ENCODE results near the gene ADH1A.

The ADH1A gene

DNA sequence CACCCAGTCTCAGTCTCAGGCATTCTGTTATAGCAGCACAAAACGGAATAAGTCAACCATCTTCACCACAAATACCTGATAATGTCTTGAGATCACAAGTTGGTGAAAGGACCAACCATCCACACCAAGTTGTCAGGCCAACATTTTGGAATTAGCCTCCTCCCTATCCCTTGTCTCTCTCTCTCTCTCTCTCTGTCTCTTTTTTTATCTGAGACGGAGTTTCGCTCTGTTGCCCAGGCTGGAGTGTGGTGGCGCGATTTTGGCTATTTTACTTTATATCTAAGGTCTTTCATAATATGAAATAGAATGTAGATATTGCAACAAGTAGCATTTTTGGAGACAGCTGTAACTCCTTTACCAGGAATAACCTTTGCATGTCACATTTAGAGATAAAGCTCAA lies 15.7 kb downstream of the ADH1A start:
- H3K9ac ChIP-seq (ENCODE audit: low read length): no peak overlapping the region
- no peaks in the 10 kb centered on the region for H3K27me3 ChIP-seq (ENCODE audit: control insufficient read depth in 1 of 2, insufficient read depth in 1 of 2, low read length in 2 of 2)
- H3K9me3 ChIP-seq (ENCODE audit: control insufficient read depth, low read length): no peaks in the 10 kb centered on the region
- no peaks in the 10 kb centered on the region for H3K4me1 ChIP-seq (ENCODE audit: control insufficient read depth, insufficient read depth, low read depth, low read length)
- no peak overlapping the region for H3K27ac ChIP-seq (ENCODE audit: low read length, poor library complexity, severe bottlenecking)
- H3K18ac ChIP-seq (ENCODE audit: low read depth in 1 of 2, low read length in 2 of 2): no peak overlapping the region
- H2AFZ ChIP-seq (ENCODE audit: low read depth, low read length): no peak overlapping the region
- no peak overlapping the region for H2BK12ac ChIP-seq (ENCODE audit: low read length in 2 of 2)
- no peaks in the 10 kb centered on the region for H3K36me3 ChIP-seq (ENCODE audit: control insufficient read depth in 1 of 2, insufficient read depth in 2 of 2, low read depth in 1 of 2, low read length in 2 of 2)
- no peak overlapping the region for H3K4me2 ChIP-seq (ENCODE audit: low read length, poor library complexity, severe bottlenecking)
- 73% methylated on average over 1 of the region's 5 CpGs for WGBS
- no peaks in the 10 kb centered on the region for H3K79me1 ChIP-seq (replicated peaks; ENCODE audit: low read length, poor library complexity, severe bottlenecking)
- no peak overlapping the region for H2BK5ac ChIP-seq (ENCODE audit: low read depth, low read length, poor library complexity, severe bottlenecking)
- H2BK15ac ChIP-seq (ENCODE audit: low read depth, poor library complexity, severe bottlenecking): no peak overlapping the region
- H3K4ac ChIP-seq (ENCODE audit: low read depth in 1 of 2, low read length in 2 of 2): no peak overlapping the region
- no peak overlapping the region for H4K91ac ChIP-seq (ENCODE audit: low read length)
- DNase-seq: no peak
- no peak overlapping the region for H3K23ac ChIP-seq (ENCODE audit: low read length in 2 of 2)
- no peak overlapping the region for H3K4me3 ChIP-seq (ENCODE audit: insufficient read depth in 1 of 2, low read depth in 1 of 2, low read length in 2 of 2)
- no peak overlapping the region for H4K8ac ChIP-seq (ENCODE audit: low read length)
- no peak overlapping the region for H2AK5ac ChIP-seq (ENCODE audit: low read length, severe bottlenecking)
- H3K14ac ChIP-seq (ENCODE audit: low read length in 2 of 2): no peak overlapping the region
- no peak overlapping the region for H2BK120ac ChIP-seq (ENCODE audit: low read depth, low read length)

DNA sequence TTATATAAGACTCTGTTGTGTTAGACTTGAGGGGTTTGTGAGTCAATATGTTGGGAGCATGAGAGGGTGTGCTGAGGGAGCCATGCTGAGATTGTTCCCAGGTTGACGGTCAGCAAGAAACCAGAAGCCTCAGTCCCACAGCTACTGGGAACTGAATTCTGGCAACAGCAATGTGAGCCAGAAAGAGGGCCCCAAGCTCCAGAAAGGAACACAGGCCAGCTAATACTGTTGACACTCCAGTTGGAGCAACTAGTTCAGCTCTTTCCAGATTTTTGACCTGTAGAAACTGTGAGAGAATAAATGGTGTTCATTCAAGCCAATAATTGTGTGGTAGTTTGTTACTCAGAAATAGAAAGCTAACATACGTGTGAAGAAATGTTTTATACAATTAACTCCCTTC lies 17.1 kb downstream of the ADH1A start:
- H3K27me3 ChIP-seq (ENCODE audit: control insufficient read depth in 1 of 2, insufficient read depth in 1 of 2, low read length in 2 of 2): no peaks in the 10 kb centered on the region
- H2AK5ac ChIP-seq (ENCODE audit: low read length, severe bottlenecking): no peak overlapping the region
- no peak overlapping the region for H2BK15ac ChIP-seq (ENCODE audit: low read depth, poor library complexity, severe bottlenecking)
- H3K36me3 ChIP-seq (ENCODE audit: control insufficient read depth in 1 of 2, insufficient read depth in 2 of 2, low read depth in 1 of 2, low read length in 2 of 2): no peaks in the 10 kb centered on the region
- no peaks in the 10 kb centered on the region for H3K79me1 ChIP-seq (replicated peaks; ENCODE audit: low read length, poor library complexity, severe bottlenecking)
- H2BK5ac ChIP-seq (ENCODE audit: low read depth, low read length, poor library complexity, severe bottlenecking): no peak overlapping the region
- no peak overlapping the region for H2BK12ac ChIP-seq (ENCODE audit: low read length in 2 of 2)
- H3K4me1 ChIP-seq (ENCODE audit: control insufficient read depth, insufficient read depth, low read depth, low read length): no peaks in the 10 kb centered on the region
- no peak overlapping the region for H3K14ac ChIP-seq (ENCODE audit: low read length in 2 of 2)
- 94% methylated on average over 1 of the region's 2 CpGs for WGBS
- no peaks in the 10 kb centered on the region for H3K9me3 ChIP-seq (ENCODE audit: control insufficient read depth, low read length)
- no peak overlapping the region for H4K8ac ChIP-seq (ENCODE audit: low read length)
- H3K4me3 ChIP-seq (ENCODE audit: insufficient read depth in 1 of 2, low read depth in 1 of 2, low read length in 2 of 2): no peak overlapping the region
- H2AFZ ChIP-seq (ENCODE audit: low read depth, low read length): no peak overlapping the region
- DNase-seq: no peak
- H3K27ac ChIP-seq (ENCODE audit: low read length, poor library complexity, severe bottlenecking): no peak overlapping the region
- no peak overlapping the region for H4K91ac ChIP-seq (ENCODE audit: low read length)
- no peak overlapping the region for H3K9ac ChIP-seq (ENCODE audit: low read length)
- no peak overlapping the region for H2BK120ac ChIP-seq (ENCODE audit: low read depth, low read length)
- H3K18ac ChIP-seq (ENCODE audit: low read depth in 1 of 2, low read length in 2 of 2): no peak overlapping the region
- H3K4ac ChIP-seq (ENCODE audit: low read depth in 1 of 2, low read length in 2 of 2): no peak overlapping the region
- H3K4me2 ChIP-seq (ENCODE audit: low read length, poor library complexity, severe bottlenecking): no peak overlapping the region
- no peak overlapping the region for H3K23ac ChIP-seq (ENCODE audit: low read length in 2 of 2)

GRCh38 chr4:99264927-99265326 lies 25.9 kb downstream of the ADH1A start:
- Histone ChIP-seq H3K14ac (ENCODE audit: low read length in 2 of 2) (no peak overlapping the region), H2AFZ (ENCODE audit: low read depth, low read length) (no peak overlapping the region), H3K23ac (ENCODE audit: low read length in 2 of 2) (no peak overlapping the region), H3K9me3 (ENCODE audit: control insufficient read depth, low read length) (peaks cover 10% of the 10 kb centered on the region), H3K27me3 (ENCODE audit: control insufficient read depth in 1 of 2, insufficient read depth in 1 of 2, low read length in 2 of 2) (no peaks in the 10 kb centered on the region), H2BK15ac (ENCODE audit: low read depth, poor library complexity, severe bottlenecking) (no peak overlapping the region), H2BK120ac (ENCODE audit: low read depth, low read length) (no peak overlapping the region), H2BK12ac (ENCODE audit: low read length in 2 of 2) (no peak overlapping the region), H3K36me3 (ENCODE audit: control insufficient read depth in 1 of 2, insufficient read depth in 2 of 2, low read depth in 1 of 2, low read length in 2 of 2) (no peaks in the 10 kb centered on the region), H4K91ac (ENCODE audit: low read length) (no peak overlapping the region), H3K27ac (ENCODE audit: low read length, poor library complexity, severe bottlenecking) (no peak overlapping the region), H4K8ac (ENCODE audit: low read length) (no peak overlapping the region), H3K4me2 (ENCODE audit: low read length, poor library complexity, severe bottlenecking) (no peak overlapping the region), H3K18ac (ENCODE audit: low read depth in 1 of 2, low read length in 2 of 2) (no peak overlapping the region), H3K79me1 (replicated peaks; ENCODE audit: low read length, poor library complexity, severe bottlenecking) (no peaks in the 10 kb centered on the region), H3K9ac (ENCODE audit: low read length) (no peak overlapping the region), H2AK5ac (ENCODE audit: low read length, severe bottlenecking) (no peak overlapping the region), H3K4me3 (ENCODE audit: insufficient read depth in 1 of 2, low read depth in 1 of 2, low read length in 2 of 2) (no peak overlapping the region), H3K4ac (ENCODE audit: low read depth in 1 of 2, low read length in 2 of 2) (no peak overlapping the region), H2BK5ac (ENCODE audit: low read depth, low read length, poor library complexity, severe bottlenecking) (no peak overlapping the region), H3K4me1 (ENCODE audit: control insufficient read depth, insufficient read depth, low read depth, low read length) (no peaks in the 10 kb centered on the region)
- no peak for DNase-seq

DNA sequence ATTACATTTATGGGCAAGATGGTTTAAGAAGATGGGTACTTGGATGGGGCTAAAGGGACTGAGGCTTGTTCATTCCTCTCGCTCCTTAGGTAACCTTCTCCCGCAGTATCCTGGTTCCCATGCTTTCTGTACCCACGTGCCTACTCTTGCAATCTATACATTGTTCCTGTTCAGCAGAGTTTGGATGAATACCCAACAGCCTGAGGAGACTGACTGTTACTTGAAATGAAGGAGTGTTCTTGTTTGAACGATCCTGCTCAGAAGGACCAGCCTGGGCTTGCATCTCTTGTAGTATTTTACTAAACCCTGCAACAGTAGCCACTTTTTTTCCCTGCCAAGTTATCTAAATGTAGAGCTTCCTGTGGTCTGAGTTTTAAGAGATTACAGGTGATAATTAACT lies 38.0 kb downstream of the ADH1A start:
- Histone ChIP-seq H3K4me2 (ENCODE audit: low read length, poor library complexity, severe bottlenecking) (no peak overlapping the region), H3K23ac (ENCODE audit: low read length in 2 of 2) (no peak overlapping the region), H3K27ac (ENCODE audit: low read length, poor library complexity, severe bottlenecking) (no peak overlapping the region), H3K79me1 (replicated peaks; ENCODE audit: low read length, poor library complexity, severe bottlenecking) (no peaks in the 10 kb centered on the region), H3K27me3 (ENCODE audit: control insufficient read depth in 1 of 2, insufficient read depth in 1 of 2, low read length in 2 of 2) (no peaks in the 10 kb centered on the region), H2BK15ac (ENCODE audit: low read depth, poor library complexity, severe bottlenecking) (no peak overlapping the region), H2AFZ (ENCODE audit: low read depth, low read length) (no peak overlapping the region), H3K4ac (ENCODE audit: low read depth in 1 of 2, low read length in 2 of 2) (no peak overlapping the region), H3K18ac (ENCODE audit: low read depth in 1 of 2, low read length in 2 of 2) (no peak overlapping the region), H3K36me3 (ENCODE audit: control insufficient read depth in 1 of 2, insufficient read depth in 2 of 2, low read depth in 1 of 2, low read length in 2 of 2) (no peaks in the 10 kb centered on the region), H2BK5ac (ENCODE audit: low read depth, low read length, poor library complexity, severe bottlenecking) (no peak overlapping the region), H4K8ac (ENCODE audit: low read length) (no peak overlapping the region), H2BK12ac (ENCODE audit: low read length in 2 of 2) (no peak overlapping the region), H3K4me1 (ENCODE audit: control insufficient read depth, insufficient read depth, low read depth, low read length) (no peaks in the 10 kb centered on the region), H3K9ac (ENCODE audit: low read length) (no peak overlapping the region), H3K14ac (ENCODE audit: low read length in 2 of 2) (no peak overlapping the region), H2BK120ac (ENCODE audit: low read depth, low read length) (no peak overlapping the region), H3K9me3 (ENCODE audit: control insufficient read depth, low read length) (no peaks in the 10 kb centered on the region), H2AK5ac (ENCODE audit: low read length, severe bottlenecking) (no peak overlapping the region), H4K91ac (ENCODE audit: low read length) (no peak overlapping the region), H3K4me3 (ENCODE audit: insufficient read depth in 1 of 2, low read depth in 1 of 2, low read length in 2 of 2) (no peak overlapping the region)
- no CpG with 5 or more reads among the region's 4 CpGs for WGBS
- no peak for DNase-seq
